Ishikawa (cell line): ENCODE results near the gene ICOSLG.
A peak's percentile ranks its signal among the peaks of the same experiment; 100 is the strongest.

ENCODE experiments used
- CEBPB ChIP-seq: IDR thresholded peaks from 2 replicates; pipeline ENCODE4 v1.6.1; 2012
- CREB1 ChIP-seq: IDR thresholded peaks from 2 replicates; pipeline ENCODE4 v1.6.1; 2012; ENCODE audit warnings: low read depth
- EP300 ChIP-seq: IDR thresholded peaks from 2 replicates; pipeline ENCODE4 v1.6.1; 2012; ENCODE audit warnings: borderline replicate concordance
- MAX ChIP-seq: IDR thresholded peaks from 2 replicates; pipeline ENCODE4 v1.6.1; 2012
- REST ChIP-seq: IDR thresholded peaks from 2 replicates; pipeline ENCODE4 v1.6.1; 2012; ENCODE audit warnings: low read depth, mild to moderate bottlenecking
- TAF1 ChIP-seq: IDR thresholded peaks from 2 replicates; pipeline ENCODE4 v1.6.1; 2012; ENCODE audit warnings: low read depth, mild to moderate bottlenecking
- TEAD4 ChIP-seq: IDR thresholded peaks from 2 replicates; pipeline ENCODE4 v1.6.1; 2012
- USF1 ChIP-seq: IDR thresholded peaks from 2 replicates; pipeline ENCODE4 v1.6.1; 2012
- YY1 ChIP-seq: IDR thresholded peaks from 2 replicates; pipeline ENCODE4 v1.6.1; 2012; ENCODE audit warnings: low read depth

GRCh38 chr21:44279354-44280260, 38.9 kb upstream of the ICOSLG start:
- TF ChIP-seq CEBPB (no peak), YY1 (no peak), REST (no peak), USF1 (no peak), MAX (no peak), TAF1 (no peak), TEAD4 (no peak), CREB1 (no peak), EP300 (0 out of 2 replicates have a peak, but pooled peaks have one; percentile 28)
